Hepatocyte (in vitro differentiated cells): ENCODE measurements around the gene PLP1.
"Not testable (repeated sequence)": the region's sequence is repeated elsewhere in the genome, so short reads cannot be mapped to it uniquely, and the experiment has no call there.

ENCODE experiments used
- EZH2 ChIP-seq: fragments of 200-600 bp; sonication (generic); IDR thresholded peaks from 2 replicates; pipeline ENCODE4 v1.6.1; 2016; ENCODE audit warnings: antibody characterized with exemption, mild to moderate bottlenecking, borderline replicate concordance
- EZH2phosphoT487 ChIP-seq: fragments of 200-600 bp; sonication (generic); IDR thresholded peaks from one replicate; pipeline ENCODE4 v1.6.1; 2018; ENCODE audit warnings: antibody characterized with exemption, mild to moderate bottlenecking, low read depth, moderate library complexity; ENCODE audit not compliant: unreplicated experiment, severe bottlenecking
- TF ChIP-seq, protein P1 (sequence below): fragments of 200-600 bp; sonication (generic); IDR thresholded peaks from 2 replicates; pipeline ENCODE4 v1.5.1; 2016; ENCODE audit warnings: antibody characterized with exemption, mild to moderate bottlenecking; ENCODE audit not compliant: poor library complexity

DNA sequence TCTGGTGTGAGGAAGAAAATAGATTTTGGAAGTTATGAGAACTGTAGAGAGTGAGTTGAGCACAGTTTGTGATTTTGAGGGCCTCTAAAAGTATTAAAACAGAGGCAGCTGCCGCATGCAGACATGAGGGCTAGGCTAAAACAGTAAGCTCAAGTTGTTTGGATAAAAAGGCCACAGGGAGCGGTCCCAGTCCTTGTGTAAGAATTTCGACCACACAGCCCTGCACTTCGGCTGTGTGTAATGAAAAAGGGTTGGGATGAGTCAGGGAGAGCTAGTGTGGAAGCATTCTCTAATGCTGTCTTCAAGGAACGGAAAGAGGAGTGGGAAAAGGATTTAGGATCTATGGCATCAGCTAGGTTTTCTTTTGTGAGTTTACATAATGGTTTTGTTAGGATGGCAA lies 13.1 kb upstream of the PLP1 start:
- TF ChIP-seq, protein P1, sequence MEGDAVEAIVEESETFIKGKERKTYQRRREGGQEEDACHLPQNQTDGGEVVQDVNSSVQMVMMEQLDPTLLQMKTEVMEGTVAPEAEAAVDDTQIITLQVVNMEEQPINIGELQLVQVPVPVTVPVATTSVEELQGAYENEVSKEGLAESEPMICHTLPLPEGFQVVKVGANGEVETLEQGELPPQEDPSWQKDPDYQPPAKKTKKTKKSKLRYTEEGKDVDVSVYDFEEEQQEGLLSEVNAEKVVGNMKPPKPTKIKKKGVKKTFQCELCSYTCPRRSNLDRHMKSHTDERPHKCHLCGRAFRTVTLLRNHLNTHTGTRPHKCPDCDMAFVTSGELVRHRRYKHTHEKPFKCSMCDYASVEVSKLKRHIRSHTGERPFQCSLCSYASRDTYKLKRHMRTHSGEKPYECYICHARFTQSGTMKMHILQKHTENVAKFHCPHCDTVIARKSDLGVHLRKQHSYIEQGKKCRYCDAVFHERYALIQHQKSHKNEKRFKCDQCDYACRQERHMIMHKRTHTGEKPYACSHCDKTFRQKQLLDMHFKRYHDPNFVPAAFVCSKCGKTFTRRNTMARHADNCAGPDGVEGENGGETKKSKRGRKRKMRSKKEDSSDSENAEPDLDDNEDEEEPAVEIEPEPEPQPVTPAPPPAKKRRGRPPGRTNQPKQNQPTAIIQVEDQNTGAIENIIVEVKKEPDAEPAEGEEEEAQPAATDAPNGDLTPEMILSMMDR, result not testable (repeated sequence)
- TF ChIP-seq EZH2, EZH2phosphoT487: not testable (repeated sequence)
